HG03469 (cell line): ENCODE measurements around the gene LDB3.

Source experiments
- ATAC-seq: cut with Tn5 transposase; IDR thresholded peaks from one replicate; pipeline ENCODE4 v1.9.1; 2021; ENCODE audit warnings: mild to moderate bottlenecking, moderate library complexity, moderate number of reproducible peaks; ENCODE audit not compliant: unreplicated experiment

The LDB3 gene

DNA sequence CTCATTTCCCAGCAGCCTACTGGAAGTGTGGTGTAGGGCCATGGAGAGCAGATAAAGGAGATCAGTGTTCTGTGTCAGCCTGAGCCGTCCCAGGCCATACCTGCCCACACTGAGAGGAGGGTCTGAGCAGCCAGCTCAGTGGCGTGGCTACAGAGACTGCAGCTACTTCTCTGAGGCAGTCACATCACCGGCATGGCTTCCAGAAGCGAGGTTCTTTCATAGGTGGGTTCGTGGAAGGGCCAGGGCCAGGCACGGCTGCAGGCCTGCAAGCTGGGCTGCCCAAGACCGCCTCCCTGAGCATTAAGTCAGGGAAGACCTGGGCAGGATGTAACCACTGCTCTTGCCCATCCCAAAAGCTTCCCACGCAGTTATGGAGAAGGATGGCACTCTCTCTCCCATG lies 34.9 kb downstream of the LDB3 start:
- no peak for ATAC-seq

DNA sequence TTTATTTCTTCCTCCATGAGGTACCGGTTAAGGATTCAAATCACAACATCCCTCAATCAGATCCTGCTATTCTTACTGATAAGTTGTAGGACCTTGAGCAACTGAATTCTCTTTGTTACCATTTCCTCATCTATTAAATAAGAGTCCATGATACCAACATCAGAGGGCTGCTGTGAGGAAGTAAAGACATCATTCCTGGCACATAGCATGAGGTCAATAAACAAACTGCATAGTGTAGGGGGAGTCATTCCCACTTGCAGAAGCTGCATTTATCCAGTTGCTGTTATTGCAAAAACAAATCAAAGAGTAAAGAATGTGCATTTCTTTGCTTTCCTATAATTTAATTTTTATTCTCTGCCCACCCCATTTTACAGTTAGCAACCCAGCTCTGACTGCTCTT lies 36.8 kb downstream of the LDB3 start:
- ATAC-seq, result no peak

DNA sequence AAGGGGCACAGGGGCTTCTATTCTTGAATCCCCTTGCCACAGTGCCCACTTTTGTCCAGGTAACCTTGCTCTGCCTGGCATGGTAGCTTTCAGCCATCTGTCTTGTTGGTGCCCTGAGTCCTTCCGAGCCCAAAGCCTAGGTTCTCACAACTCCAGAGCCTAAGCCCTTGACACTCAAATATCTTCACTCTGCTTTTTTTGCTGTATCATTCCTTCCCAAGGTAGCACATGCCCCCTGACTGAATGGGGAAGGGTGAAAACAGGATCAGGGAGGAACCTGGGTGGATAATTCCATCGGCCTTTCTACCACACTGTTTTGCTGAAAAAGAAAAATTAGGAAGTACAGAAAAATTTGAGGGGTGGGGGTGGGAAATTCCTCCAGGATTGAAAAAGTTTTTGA lies 37.6 kb downstream of the LDB3 start:
- ATAC-seq, result no peak

DNA sequence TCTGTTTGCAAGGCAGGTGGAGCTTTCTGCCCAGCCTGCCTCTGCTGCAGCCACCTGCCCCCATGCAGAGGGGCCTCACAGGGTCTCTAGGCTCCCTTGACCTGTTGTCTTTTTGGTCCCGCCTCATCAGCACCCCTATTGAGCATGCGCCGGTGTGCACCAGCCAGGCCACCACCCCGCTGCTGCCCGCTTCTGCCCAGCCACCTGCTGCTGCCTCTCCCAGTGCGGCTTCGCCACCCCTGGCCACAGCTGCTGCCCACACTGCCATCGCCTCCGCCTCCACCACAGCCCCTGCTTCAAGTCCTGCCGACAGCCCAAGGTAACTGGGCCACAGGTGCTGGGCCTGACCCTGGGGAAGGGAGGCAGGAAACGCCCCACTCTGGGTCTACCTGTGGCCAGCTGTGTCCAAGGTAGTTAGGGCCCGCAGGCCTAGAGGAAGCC lies 38.1 kb downstream of the LDB3 start:
- no peak for ATAC-seq

DNA sequence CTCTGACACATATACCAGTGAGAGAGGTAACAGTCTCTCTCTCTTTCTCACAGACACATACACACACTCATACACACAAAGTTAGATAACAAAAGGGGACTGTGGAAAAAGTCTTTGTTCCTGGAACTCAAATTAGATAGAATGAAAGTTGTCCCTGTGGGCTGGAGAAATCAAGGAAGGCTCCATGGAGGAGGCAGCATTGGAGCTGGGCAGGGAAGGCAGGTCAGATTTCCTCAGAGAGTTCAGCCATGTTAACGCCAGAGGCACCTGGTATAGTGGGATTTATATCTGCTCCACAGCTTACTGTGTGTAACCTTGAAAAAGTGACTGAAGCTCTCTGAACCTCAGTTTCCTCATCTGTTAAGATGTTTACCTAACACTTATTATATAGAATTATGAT lies 38.7 kb downstream of the LDB3 start:
- ATAC-seq, result no peak

DNA sequence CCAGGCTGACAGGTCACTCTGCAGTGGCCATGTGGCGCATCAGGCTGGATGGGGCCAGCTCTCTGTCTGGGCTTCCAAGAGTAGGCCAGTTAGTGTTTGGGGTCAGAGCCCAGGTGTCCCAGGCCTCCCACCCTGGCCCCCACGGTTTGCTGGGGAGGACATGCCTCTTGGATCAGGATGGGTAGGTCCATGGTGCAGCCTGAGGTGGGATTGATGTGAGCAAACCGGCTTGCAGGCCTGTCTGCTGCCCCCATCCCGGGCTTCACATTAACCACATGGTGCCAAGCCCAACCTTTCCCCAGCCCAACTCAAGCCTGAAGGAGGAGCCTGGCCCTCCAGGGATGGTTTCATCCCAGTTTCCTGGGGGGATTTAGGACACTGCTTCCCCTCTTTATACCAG lies 39.2 kb downstream of the LDB3 start:
- ATAC-seq, result no peak

DNA sequence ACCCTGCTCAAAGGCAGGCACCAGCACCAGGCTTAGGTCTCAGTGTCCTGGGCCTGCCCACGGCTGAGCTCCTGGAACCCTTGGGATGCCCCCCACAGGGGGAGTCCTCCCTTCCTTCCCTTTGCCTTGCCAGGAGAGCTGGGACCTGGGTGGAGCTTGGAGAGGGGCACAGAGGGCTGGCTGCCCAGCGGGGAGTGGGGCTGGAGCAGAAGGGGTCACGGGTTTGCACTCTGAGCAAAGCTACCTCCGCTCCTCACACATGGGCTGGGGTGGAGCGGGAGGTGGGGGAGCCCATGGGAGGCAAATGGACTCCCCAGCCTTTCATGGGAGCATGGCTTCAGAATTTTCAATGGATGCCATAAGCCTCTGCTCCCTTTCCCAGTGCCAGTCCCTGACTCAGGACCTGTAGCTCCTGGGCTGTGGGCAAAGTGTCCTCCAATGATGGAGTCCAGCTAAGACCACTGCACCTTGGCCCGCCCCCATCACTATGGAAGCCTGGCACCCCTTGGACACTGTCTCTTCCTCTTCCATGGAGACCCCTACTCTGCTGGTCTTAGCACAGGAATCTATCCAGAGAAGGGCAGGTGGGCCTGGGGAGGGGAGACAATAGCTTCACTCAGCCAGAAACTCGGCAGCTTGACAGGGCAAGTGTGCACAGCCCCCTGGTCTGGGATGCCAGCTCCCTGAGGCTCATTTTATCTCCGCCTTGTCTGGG lies 39.9 kb downstream of the LDB3 start:
- ATAC-seq, result no peak

DNA sequence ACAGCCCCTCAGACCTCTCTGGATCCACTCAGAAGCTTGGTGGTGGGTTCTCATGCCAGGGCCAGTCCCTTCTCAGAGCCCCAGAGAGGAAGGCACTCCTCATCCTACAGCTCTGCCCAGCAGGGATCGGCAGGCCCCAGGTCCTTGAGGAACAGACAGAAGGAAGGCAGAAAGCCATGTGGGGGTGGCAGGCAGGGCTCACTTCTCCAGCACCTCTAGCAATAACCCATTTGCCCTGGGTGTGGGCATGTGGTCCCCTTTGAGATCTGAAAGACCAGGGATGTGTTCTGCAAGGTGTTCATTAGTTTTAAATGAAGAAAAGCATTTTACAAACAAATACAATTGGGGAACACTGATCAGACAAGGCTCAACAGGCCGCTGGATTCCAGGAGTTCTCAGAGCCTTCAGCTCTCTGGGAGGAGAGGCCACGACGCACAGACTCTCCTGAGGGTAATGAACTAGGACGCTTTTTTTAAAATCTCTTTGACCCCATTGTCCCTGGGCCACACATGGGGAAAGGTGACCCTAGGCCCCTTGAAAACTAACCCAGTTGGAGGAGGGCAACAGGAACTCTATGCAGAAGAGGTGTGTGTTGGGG lies 40.6 kb downstream of the LDB3 start:
- ATAC-seq, result no peak

DNA sequence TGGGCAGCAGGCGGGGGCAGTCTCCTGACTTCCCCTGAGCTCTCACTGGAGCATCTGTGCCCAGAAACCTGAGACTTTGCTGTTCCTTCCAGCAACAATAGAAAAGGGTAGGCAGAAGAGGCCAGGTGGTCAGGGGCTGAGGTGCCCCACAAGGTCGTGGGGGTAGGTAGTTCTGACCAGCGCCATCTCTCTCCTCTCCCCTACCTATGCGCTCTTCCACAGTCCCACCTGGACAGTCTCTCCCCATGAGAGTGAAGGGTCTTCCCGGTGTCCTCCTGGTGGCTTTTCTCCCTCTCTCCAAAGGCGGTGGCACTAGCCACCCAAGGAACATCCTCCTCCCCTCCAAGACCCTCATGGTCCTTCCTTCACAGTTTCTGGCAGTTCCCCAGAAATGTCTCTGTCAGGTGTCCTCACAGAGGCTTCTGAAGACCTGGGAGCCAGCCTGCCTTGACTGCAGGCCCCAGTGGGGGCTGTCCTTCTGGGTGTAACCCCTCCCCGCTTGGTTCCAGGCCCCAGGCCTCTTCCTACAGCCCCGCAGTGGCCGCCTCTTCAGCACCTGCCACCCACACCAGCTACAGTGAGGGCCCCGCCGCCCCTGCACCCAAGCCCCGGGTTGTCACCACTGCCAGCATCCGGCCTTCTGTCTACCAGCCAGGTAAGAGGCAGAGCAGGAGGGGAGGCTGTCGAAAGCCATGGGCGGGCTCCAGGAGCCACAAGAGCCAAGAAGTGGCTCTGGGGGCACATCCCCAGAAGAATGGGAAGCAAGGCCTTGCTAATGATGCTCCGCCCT lies 41.3 kb downstream of the LDB3 start:
- ATAC-seq, result no peak

DNA sequence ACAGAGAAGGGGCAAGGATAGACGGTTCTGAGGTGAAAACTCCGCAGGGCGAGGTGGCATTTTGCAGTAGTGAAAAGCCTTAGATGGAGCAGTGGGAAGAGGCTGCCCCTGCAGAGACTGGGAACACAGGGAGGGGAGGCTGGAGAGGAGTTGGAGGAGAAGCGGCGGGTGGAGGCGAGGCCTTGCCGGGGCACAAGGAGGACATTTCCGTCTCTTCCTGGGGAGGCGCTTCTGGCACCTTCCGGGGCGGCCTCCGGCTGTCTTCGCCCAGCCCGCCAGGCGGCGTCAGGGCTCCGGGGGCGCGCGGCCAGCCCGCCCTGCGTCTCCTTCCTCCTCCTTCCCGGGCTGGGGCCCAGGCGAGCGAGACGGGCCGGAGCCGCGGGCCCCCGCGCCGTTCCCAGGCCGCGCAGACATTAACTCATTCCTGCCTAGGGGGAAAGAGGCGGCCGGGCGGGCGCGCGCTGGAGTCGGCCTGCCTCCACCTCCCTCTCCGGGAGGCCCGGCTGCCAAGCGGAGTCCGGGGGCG lies 42.7 kb downstream of the LDB3 start:
- ATAC-seq, result peak; percentile 74

DNA sequence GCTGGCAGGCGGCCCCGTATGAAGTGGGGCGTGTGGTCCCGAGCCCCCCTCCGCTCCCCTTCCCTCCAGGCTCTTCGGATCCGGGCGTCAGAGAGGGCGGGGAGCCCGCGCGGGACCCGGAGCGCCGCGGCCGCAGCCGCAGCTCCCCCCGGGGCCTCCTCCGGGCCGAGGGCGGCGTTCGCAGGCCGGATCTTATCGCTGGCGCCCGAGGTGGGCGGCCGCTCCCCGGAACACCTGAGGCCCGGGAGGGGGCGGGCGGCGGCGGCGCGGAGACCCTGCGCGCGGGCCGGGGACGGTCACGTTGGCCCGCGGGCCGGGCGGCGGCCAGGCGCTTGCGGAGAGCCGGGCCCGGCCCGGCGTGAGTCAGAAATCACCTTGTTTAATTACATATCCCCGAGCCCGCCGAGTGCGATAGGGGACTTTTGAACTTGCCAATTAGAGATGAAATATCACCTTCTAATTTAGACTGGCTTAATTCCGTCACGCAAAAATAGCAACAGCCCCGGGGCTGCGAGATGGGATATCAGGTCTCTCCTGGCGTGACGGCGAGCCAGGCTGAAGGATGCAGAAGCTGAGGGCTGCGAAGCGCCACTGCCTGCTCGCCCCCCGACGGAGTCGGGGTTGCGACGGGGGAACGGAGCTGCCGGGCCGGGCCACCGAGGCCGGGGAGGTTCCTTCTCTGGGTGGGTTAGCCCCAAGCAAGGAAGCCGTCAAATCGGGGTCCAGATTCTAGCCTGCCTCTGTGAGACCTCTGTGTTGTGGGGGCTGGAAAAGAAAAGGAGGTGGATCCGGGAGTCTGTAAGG lies 43.4 kb downstream of the LDB3 start:
- peak; percentile 19 for ATAC-seq

DNA sequence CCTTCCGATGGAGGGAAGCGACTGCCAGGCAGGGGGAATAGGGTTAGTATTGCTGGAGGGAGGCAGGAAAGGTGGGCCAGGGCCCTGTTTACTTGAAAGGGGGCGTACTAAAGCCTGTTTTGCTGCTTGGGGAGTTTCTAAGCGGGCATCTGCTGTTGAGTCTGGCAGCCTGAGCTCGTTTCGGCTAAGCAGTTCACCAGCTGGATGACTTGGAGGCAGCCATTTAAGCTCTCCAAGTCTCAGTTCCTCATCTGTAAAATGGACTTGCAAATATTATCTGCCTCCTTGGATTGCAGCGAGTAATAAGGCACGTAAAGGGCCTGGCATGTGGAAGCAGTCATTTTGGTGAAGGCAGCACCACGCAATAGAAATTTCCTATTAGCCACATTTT lies 44.0 kb downstream of the LDB3 start:
- no peak for ATAC-seq

DNA sequence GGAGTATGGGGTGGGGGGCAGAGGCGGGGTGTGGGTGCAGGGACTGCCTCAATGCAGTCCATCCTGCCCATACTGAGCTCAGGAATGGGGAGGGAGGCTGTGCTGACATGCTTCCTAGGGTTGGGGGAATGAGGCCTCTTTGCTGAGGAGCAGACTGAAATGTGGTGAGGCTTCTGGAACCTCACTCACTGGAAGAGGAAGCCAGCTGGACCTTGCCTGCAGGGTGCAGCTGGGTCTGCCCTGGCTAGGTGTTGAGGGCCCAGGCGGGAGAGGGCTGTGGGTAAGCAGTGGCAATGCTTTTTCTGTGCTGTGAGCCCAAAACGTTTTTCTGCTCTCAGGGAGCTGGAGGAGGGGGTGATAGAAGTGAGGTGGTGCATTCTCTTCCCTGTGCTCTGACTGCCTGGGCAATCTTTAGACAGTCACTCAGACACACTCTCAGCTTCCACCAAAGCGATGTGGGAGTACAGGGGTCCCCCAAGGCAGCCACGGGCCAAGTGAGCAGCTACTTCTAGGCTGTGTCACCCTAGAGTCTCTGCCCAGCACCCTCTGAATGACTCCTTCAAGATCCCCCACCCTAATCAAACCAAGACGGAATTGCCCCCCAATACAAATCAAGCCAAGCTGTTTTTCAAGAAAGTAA lies 47.0 kb downstream of the LDB3 start:
- ATAC-seq, result no peak

DNA sequence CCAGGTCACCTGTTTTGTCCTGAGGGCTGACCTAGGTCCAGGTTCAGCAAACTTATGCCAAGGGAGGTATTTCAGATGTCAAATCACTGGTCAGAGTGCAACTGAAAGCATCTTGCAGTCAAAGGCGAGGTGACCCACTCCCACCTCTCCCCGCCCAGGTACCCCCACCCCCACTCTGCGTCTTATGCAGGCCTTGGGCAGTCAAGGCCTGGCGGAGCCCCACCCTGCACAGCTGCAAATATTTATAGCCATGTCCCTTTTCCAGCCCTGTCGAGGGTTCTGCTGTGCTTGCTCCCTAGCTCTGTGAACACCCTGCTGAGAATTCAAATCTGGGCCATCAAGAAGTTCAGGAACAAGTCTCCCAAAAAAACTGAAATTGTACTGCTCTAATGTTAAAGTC lies 47.5 kb downstream of the LDB3 start:
- ATAC-seq, result no peak

DNA sequence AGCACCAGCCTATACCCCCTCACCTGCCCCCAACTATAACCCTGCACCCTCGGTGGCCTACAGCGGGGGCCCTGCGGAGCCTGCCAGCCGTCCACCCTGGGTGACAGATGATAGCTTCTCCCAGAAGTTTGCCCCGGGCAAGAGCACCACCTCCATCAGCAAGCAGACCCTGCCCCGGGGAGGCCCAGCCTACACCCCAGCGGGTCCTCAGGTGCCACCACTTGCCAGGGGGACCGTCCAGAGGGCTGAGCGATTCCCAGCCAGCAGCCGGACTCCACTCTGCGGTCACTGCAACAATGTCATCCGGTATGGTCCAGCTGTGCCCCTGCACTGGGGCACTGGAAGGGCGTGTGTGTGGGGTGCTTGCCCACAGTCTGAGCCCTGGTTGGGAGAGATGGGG lies 48.2 kb downstream of the LDB3 start:
- no peak for ATAC-seq

DNA sequence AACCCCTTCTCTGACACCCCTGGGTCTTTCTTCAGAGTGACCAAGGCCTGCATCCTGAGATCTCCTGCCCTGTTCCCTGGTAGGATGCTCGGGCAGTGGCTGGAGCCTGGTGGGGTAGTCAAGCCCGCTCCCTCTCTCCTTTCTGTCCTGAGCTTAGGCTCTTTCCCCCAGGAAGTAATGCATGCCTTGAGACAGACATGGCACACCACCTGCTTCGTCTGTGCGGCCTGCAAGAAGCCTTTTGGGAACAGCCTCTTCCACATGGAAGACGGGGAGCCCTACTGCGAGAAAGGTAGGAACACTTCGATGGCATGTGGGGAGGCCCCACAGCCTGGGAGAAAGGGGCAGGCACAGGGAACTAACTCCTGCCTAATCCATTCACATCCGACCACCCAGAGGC lies 50.2 kb downstream of the LDB3 start:
- no peak for ATAC-seq

DNA sequence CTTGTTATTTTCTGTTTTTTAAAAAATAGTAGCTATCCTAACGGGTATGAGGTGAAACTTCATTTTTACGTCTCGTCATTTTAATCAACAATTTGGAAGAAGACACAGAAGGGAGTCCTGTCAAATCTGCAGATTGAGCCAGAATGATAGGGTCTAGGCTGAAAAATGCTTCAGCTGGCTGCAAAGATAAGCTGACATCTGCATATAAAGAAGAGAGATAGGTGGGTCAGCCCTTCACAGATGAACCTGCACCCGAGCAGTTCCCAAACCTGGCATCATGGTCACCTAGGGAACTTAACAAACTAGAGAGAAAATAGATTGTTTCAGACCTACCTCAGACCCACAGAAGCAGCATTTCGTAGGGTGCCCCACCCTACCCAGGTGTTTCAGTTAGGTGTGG lies 52.9 kb downstream of the LDB3 start:
- no peak for ATAC-seq

DNA sequence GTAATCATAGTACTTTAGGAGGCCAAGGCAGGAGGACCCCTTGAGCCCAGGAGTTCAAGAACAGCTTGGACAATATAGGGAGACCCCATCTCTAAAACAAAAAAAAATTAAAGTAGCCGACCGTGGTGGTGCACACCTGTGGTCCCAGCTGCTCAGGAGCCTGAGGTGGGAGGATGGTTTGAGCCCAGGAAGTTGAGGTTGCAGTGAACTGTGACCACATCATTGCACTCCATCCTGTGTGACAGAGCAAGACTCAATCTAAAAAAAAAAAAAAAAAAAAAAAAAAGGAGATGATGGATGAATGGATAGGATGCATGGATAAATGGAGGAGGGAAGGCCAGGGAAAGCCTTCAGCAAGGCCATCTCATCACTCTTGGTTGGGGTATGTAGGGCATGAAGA lies 54.7 kb downstream of the LDB3 start:
- no peak for ATAC-seq

DNA sequence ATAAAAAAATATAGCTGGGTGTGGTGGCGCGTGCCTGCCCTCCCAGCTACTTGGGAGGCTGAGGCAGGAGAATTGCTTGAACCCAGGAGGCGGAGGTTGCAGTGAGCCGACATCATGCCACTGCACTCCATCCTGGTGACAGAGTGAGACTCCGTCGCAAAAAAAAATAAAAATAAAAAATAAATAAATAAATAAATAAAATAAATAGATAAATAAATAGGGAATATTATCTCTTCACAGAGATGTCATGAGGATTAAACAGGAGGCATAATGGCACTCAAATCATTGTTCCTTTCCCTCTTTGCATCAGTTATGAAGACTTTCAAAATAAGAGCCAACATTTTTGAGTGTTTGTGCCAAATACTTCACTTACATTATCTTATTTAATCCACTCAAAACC lies 56.1 kb downstream of the LDB3 start:
- no peak for ATAC-seq

DNA sequence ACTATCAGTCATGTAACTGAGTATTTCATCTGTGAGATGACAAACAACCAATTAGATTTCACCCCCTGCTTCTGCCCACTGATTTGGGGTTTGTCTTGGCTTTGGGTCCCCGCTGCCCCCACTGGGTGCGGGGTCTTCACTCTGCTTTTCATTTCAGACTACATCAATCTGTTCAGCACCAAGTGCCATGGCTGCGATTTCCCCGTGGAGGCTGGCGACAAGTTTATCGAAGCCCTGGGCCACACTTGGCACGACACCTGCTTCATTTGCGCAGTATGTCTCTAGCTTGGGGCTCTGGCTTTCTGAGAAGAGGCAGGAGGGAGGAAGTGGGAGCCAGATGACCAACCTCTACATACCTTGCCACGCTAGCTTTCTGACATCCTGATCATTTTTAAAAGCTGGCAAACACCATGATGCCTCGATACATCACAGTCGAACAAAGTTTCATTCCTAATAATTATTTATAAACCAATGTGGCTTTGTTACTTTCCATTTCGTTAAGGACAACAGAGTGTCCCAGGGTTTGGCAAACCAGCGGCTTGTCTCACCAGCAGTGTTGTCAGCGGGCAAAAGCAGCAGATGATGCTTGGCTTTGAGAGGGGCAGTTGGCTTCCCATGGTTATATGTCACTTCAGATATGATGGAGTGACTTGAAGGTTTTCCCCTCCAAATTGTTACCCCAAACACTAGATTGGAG lies 57.8 kb downstream of the LDB3 start:
- no peak for ATAC-seq
